Ishikawa (cell line): ENCODE data around the gene C20orf202.

Experiments used
- CEBPB ChIP-seq: IDR thresholded peaks from 2 replicates; pipeline ENCODE4 v1.6.1; 2012
- CREB1 ChIP-seq: IDR thresholded peaks from 2 replicates; pipeline ENCODE4 v1.6.1; 2012; ENCODE audit warnings: low read depth
- EGR1 ChIP-seq: IDR thresholded peaks from 2 replicates; pipeline ENCODE4 v1.6.1; 2012
- EP300 ChIP-seq: IDR thresholded peaks from 2 replicates; pipeline ENCODE4 v1.6.1; 2012; ENCODE audit warnings: borderline replicate concordance
- FOXM1 ChIP-seq: IDR thresholded peaks from 2 replicates; pipeline ENCODE4 v1.6.1; 2012; ENCODE audit warnings: low read depth, borderline replicate concordance
- MAX ChIP-seq: IDR thresholded peaks from 2 replicates; pipeline ENCODE4 v1.6.1; 2012
- NFIC ChIP-seq: IDR thresholded peaks from 2 replicates; pipeline ENCODE4 v1.6.1; 2012
- RAD21 ChIP-seq: IDR thresholded peaks from 2 replicates; pipeline ENCODE4 v1.6.1; 2012; ENCODE audit warnings: low read depth
- REST ChIP-seq: IDR thresholded peaks from 2 replicates; pipeline ENCODE4 v1.6.1; 2012; ENCODE audit warnings: low read depth, mild to moderate bottlenecking
- TAF1 ChIP-seq: IDR thresholded peaks from 2 replicates; pipeline ENCODE4 v1.6.1; 2012; ENCODE audit warnings: low read depth, mild to moderate bottlenecking
- TCF12 ChIP-seq: IDR thresholded peaks from 2 replicates; pipeline ENCODE4 v1.6.1; 2012; ENCODE audit warnings: low read depth
- TEAD4 ChIP-seq: IDR thresholded peaks from 2 replicates; pipeline ENCODE4 v1.6.1; 2012
- USF1 ChIP-seq: IDR thresholded peaks from 2 replicates; pipeline ENCODE4 v1.6.1; 2012
- YY1 ChIP-seq: IDR thresholded peaks from 2 replicates; pipeline ENCODE4 v1.6.1; 2012; ENCODE audit warnings: low read depth
- ZBTB7A ChIP-seq: IDR thresholded peaks from 2 replicates; pipeline ENCODE4 v1.6.1; 2012; ENCODE audit warnings: low read depth

C20orf202 gene

GRCh38 chr20:1184260-1184637 lies 19.0 kb upstream of the C20orf202 start:
- TF ChIP-seq RAD21 (no peak), TAF1 (no peak), MAX (no peak), TCF12 (no peak)

- no peak for TF ChIP-seq EP300
- 0 out of 2 replicates have a peak, but pooled peaks have one; percentile 44 for TF ChIP-seq ZBTB7A
These were observed 18.5 kb upstream of the C20orf202 start, which contains the start of gene TMEM74B for GRCh38 chr20:1184638-1185315. Gene TMEM74B (minus strand): TSS chr20:1184981. CDS start chr20:1183801, 1,180 bp downstream.

GRCh38 chr20:1185316-1185741 lies 17.9 kb upstream of the C20orf202 start:
- TF ChIP-seq ZBTB7A (no peak; the same call in 1 of the 2 replicates), TAF1 (no peak), RAD21 (no peak), USF1 (no peak), MAX (no peak), CREB1 (no peak)

- TF ChIP-seq ZBTB7A: peak; percentile 38; the same call in 1 of the 2 replicates
- no peak for TF ChIP-seq CEBPB
- TF ChIP-seq USF1: no peak
- no peak for TF ChIP-seq EP300
- peak; percentile 24; the same call in 1 of the 2 replicates for TF ChIP-seq REST
- TF ChIP-seq TEAD4: 0 out of 2 replicates have a peak, but pooled peaks have one; percentile 20
- TF ChIP-seq RAD21: peak; percentile 69
These were observed 17.4 kb upstream of the C20orf202 start for GRCh38 chr20:1185790-1186334.

GRCh38 chr20:1186367-1186991 lies 16.8 kb upstream of the C20orf202 start:
- no peak for TF ChIP-seq REST
- TF ChIP-seq EP300: no peak
- no peak for TF ChIP-seq TEAD4
- TF ChIP-seq TCF12: no peak
- TF ChIP-seq YY1: no peak
- no peak for TF ChIP-seq EGR1
- TF ChIP-seq FOXM1: no peak
- TF ChIP-seq MAX: no peak
- no peak for TF ChIP-seq USF1
- no peak for TF ChIP-seq NFIC
- TF ChIP-seq TAF1: no peak
- no peak for TF ChIP-seq CEBPB
- TF ChIP-seq ZBTB7A: no peak
- TF ChIP-seq RAD21: no peak
- no peak for TF ChIP-seq CREB1
